H9 (cell line): Measurements from ENCODE around the gene FBLN2. TPM values are rescaled to one million over a fixed set of nuclear protein-coding genes. Genes with fewer than 3 reads are reported as not detected.

Source experiments
- DNase-seq: peaks from one replicate; pipeline ENCODE4 v3.0.0-alpha.2; 2017
- H2AFZ ChIP-seq: one replicate; pipeline ENCODE4 v1.6.1; 2013; ENCODE audit warnings: mild to moderate bottlenecking, low read length, control low read depth, moderate library complexity
- H2AK5ac ChIP-seq: 2 replicates; pipeline ENCODE4 v1.6.1; 2013; ENCODE audit warnings: low read length, control low read depth, mixed read lengths; ENCODE audit not compliant: insufficient read length
- H2BK120ac ChIP-seq: one replicate; pipeline ENCODE4 v1.6.1; 2013; ENCODE audit warnings: low read depth, mild to moderate bottlenecking, low read length, control low read depth, inconsistent platforms; ENCODE audit not compliant: poor library complexity, severe bottlenecking
- H2BK12ac ChIP-seq: 2 replicates; pipeline ENCODE4 v1.6.1; 2013; ENCODE audit warnings: low read length, control low read depth, mixed read lengths, low read depth; ENCODE audit not compliant: insufficient read length
- H2BK15ac ChIP-seq: 2 replicates; pipeline ENCODE4 v1.6.1; 2013; ENCODE audit warnings: low read depth, low read length, control low read depth
- H2BK20ac ChIP-seq: one replicate; pipeline ENCODE4 v1.6.1; 2013; ENCODE audit warnings: low read depth, mild to moderate bottlenecking, low read length, control low read depth, inconsistent platforms; ENCODE audit not compliant: poor library complexity, severe bottlenecking
- H2BK5ac ChIP-seq: 2 replicates; pipeline ENCODE4 v1.6.1; 2013; ENCODE audit warnings: low read length, control low read depth, mixed read lengths; ENCODE audit not compliant: insufficient read length
- H3K14ac ChIP-seq: 2 replicates; pipeline ENCODE4 v1.6.1; 2013; ENCODE audit warnings: low read length, control low read depth; ENCODE audit not compliant: insufficient read depth
- H3K18ac ChIP-seq: 2 replicates; pipeline ENCODE4 v1.6.1; 2013; ENCODE audit warnings: low read depth, mild to moderate bottlenecking, mixed read lengths, low read length, control low read depth; ENCODE audit not compliant: insufficient read length
- H3K23ac ChIP-seq: 2 replicates; pipeline ENCODE4 v1.6.1; 2013; ENCODE audit warnings: low read length, control low read depth, mixed read lengths, low read depth; ENCODE audit not compliant: insufficient read length
- H3K23me2 ChIP-seq: 2 replicates; pipeline ENCODE4 v1.6.1; 2013; ENCODE audit warnings: low read depth, mild to moderate bottlenecking, mixed read lengths, low read length, control low read depth; ENCODE audit not compliant: insufficient read length, poor library complexity, severe bottlenecking
- H3K27ac ChIP-seq: 2 replicates; pipeline ENCODE4 v1.5.1; 2013; ENCODE audit warnings: low read length, control low read depth, mixed read lengths, low read depth; ENCODE audit not compliant: insufficient read length
- H3K27me3 ChIP-seq: 2 replicates; pipeline ENCODE4 v1.6.1; 2013; ENCODE audit warnings: low read length, control low read depth, inconsistent platforms; ENCODE audit not compliant: insufficient read depth
- H3K4ac ChIP-seq: 2 replicates; pipeline ENCODE4 v1.6.1; 2013; ENCODE audit warnings: low read depth, mild to moderate bottlenecking, control low read depth, inconsistent platforms, low read length, moderate library complexity
- H3K4me1 ChIP-seq: 2 replicates; pipeline ENCODE4 v1.6.1; 2013; ENCODE audit warnings: low read length, control low read depth, inconsistent platforms; ENCODE audit not compliant: insufficient read depth
- H3K4me2 ChIP-seq: 2 replicates; pipeline ENCODE4 v1.6.1; 2013; ENCODE audit warnings: low read length, control low read depth, mixed read lengths; ENCODE audit not compliant: insufficient read length, insufficient read depth
- H3K56ac ChIP-seq: 2 replicates; pipeline ENCODE4 v1.6.1; 2013; ENCODE audit warnings: low read depth, mild to moderate bottlenecking, mixed read lengths, low read length, control low read depth; ENCODE audit not compliant: insufficient read length
- H3K79me1 ChIP-seq: 2 replicates; pipeline ENCODE4 v1.6.1; 2013; ENCODE audit warnings: low read depth, mild to moderate bottlenecking, moderate library complexity, low read length, control low read depth, inconsistent platforms; ENCODE audit not compliant: insufficient read depth, poor library complexity, severe bottlenecking
- H3K79me2 ChIP-seq: 2 replicates; pipeline ENCODE4 v1.6.1; 2013; ENCODE audit warnings: low read length, control low read depth, inconsistent platforms; ENCODE audit not compliant: insufficient read depth
- H3K9ac ChIP-seq: 2 replicates; pipeline ENCODE4 v1.6.1; 2013; ENCODE audit warnings: low read length, control low read depth, mixed read lengths; ENCODE audit not compliant: insufficient read length; ENCODE audit errors: extremely low read depth
- H3K9me3 ChIP-seq: one replicate; pipeline ENCODE4 v1.6.1; 2013; ENCODE audit warnings: low read depth, low read length, inconsistent platforms; ENCODE audit not compliant: control insufficient read depth
- H3T11ph ChIP-seq: one replicate; pipeline ENCODE4 v1.6.1; 2013; ENCODE audit warnings: mild to moderate bottlenecking, low read length, control low read depth, inconsistent platforms
- H4K20me1 ChIP-seq: one replicate; pipeline ENCODE4 v1.6.1; 2013; ENCODE audit not compliant: control insufficient read depth, insufficient read length, insufficient read depth
- H4K5ac ChIP-seq: 2 replicates; pipeline ENCODE4 v1.6.1; 2013; ENCODE audit warnings: low read depth, mild to moderate bottlenecking, mixed read lengths, low read length, control low read depth; ENCODE audit not compliant: insufficient read length
- H4K8ac ChIP-seq: replicated peaks from 2 replicates; pipeline ENCODE4 v1.6.1; 2013; ENCODE audit warnings: low read length, control low read depth, mixed read lengths, low read depth; ENCODE audit not compliant: insufficient read length
- H4K91ac ChIP-seq: 2 replicates; pipeline ENCODE4 v1.6.1; 2013; ENCODE audit warnings: low read depth, mild to moderate bottlenecking, moderate library complexity, mixed read lengths, low read length, control low read depth; ENCODE audit not compliant: insufficient read length
- H3K27ac Mint-ChIP-seq, 3 experiments: 2 replicates in 2 of 3; 3 replicates in 1 of 3; pipeline ENCODE4 v1.8.0; 2020 to 2021; ENCODE audit warnings: mixed read lengths in 3 of 3, mild to moderate bottlenecking in 1 of 3, moderate library complexity in 1 of 3
- H3K27me3 Mint-ChIP-seq: 2 replicates; pipeline ENCODE4 v1.8.0; 2021; ENCODE audit warnings: low read depth, mild to moderate bottlenecking, moderate library complexity, mixed read lengths
- H3K36me3 Mint-ChIP-seq, 3 experiments: 2 replicates in 2 of 3; 3 replicates in 1 of 3; pipeline ENCODE4 v1.8.0; 2020 to 2021; ENCODE audit warnings: low read depth in 3 of 3, mixed read lengths in 3 of 3; ENCODE audit not compliant: insufficient read depth in 1 of 3
- H3K4me1 Mint-ChIP-seq, 2 experiments: 2 replicates each; pipeline ENCODE4 v1.8.0; 2020; ENCODE audit warnings: mixed read lengths in 2 of 2
- H3K4me3 Mint-ChIP-seq, 2 experiments: 2 replicates in 1 of 2; 3 replicates in 1 of 2; pipeline ENCODE4 v1.8.0; 2020 to 2021; ENCODE audit warnings: mild to moderate bottlenecking in 2 of 2, mixed read lengths in 2 of 2, moderate library complexity in 1 of 2
- H3K9me3 Mint-ChIP-seq, 2 experiments: 2 replicates in 1 of 2; 3 replicates in 1 of 2; pipeline ENCODE4 v1.8.0; 2020; ENCODE audit warnings: mild to moderate bottlenecking in 2 of 2, mixed read lengths in 2 of 2, moderate library complexity in 1 of 2
- CTCF ChIP-seq: fragments of 200-600 bp; sonication (generic); conservative IDR thresholded peaks from 3 replicates; pipeline ENCODE4 v1.8.0; 2021; ENCODE audit warnings: antibody characterized with exemption, mild to moderate bottlenecking
- WGBS: extraction: QIAGEN DNeasy Blood & Tissue Kit; methylation state at CpG from one replicate; pipeline ENCODE4 v1.1.7; 2013; ENCODE audit warnings: missing lambda C conversion rate, low lambda C conversion rate, mixed read lengths; ENCODE audit not compliant: insufficient read length; ENCODE audit errors: extremely low coverage; 5-methylcytosine and 5-hydroxymethylcytosine counted together
- total RNA-seq: library from RNA; stranded (reverse); gene quantifications from 2 replicates; pipeline ENCODE4 v1.2.1, GENCODE V29; 2021

Gene FBLN2
- total RNA-seq, 1 experiment from 2014 or later, result 11.8 TPM

- Histone ChIP-seq H2BK120ac (no peak overlapping the region), H2BK5ac (no peak overlapping the region), H3K27me3 (no peaks in the 10 kb centered on the region), H3K9me3 (no peaks in the 10 kb centered on the region), H2AK5ac (no peak overlapping the region), H3K4me2 (no peak overlapping the region), H3K23me2 (no peaks in the 10 kb centered on the region), H4K8ac (no peak overlapping the region), H3K27ac (no peak overlapping the region), H4K20me1 (no peaks in the 10 kb centered on the region), H2BK12ac (no peak overlapping the region), H3T11ph (no peak overlapping the region), H4K5ac (no peak overlapping the region), H3K18ac (no peak overlapping the region), H3K4ac (no peak overlapping the region), H3K79me1 (no peaks in the 10 kb centered on the region), H4K91ac (no peak overlapping the region), H3K56ac (no peak overlapping the region), H2AFZ (no peak overlapping the region), H3K4me1 (peaks cover 3% of the 10 kb centered on the region; the same call in 1 of the 2 replicates), H3K23ac (no peak overlapping the region), H3K79me2 (no peaks in the 10 kb centered on the region), H3K14ac (no peak overlapping the region), H3K9ac (no peak overlapping the region), H2BK20ac (no peak overlapping the region), H2BK15ac (no peak overlapping the region)
- H3K4me1 Mint-ChIP-seq, result peaks cover 22 to 26% of the 10 kb centered on the region in 2 experiments
- peaks cover 0 to 3% of the 10 kb centered on the region in 2 experiments; a peak in 2 of 5 replicates for H3K9me3 Mint-ChIP-seq
- H3K27me3 Mint-ChIP-seq, result peaks cover 11% of the 10 kb centered on the region
- no CpG with 5 or more reads among the region's 5 CpGs for WGBS
- no peaks in the 10 kb centered on the region for H3K36me3 Mint-ChIP-seq
- H3K4me3 Mint-ChIP-seq, result no peak overlapping the region
- H3K27ac Mint-ChIP-seq, result no peak overlapping the region
- no peak for DNase-seq
- no peak for TF ChIP-seq CTCF
Observed at GRCh38 chr3:13532631-13533030, 16.3 kb upstream of the FBLN2 start.
